ENCODE measurements around the gene MPEG1. TPM values are rescaled to one million over a fixed set of nuclear protein-coding genes. Genes with fewer than 3 reads are reported as not detected.

MPEG1 gene
- total and polyA plus RNA-seq, 2 of the 13 experiments (the other 11 are each of a cell fraction or from before 2014, with no cell fraction given) = not detected

DNA sequence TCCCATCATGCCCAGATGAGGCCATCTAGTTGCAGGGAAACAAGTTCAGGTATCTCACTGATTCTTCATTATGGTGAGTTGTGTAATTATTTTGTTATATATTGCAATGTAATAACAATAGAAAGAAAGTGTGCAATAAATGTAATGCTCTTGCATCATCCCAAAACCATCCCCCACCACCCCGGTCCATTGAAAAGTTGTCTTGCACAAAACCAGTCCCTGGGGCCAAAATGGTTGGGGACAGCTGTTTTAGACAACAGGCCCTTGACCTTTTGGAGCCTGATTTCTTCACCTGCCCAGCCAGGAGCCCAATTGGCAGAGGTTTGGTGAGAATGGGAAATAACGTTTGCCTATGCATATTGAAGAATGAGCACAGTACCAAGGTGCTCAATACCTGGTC lies 15.9 kb downstream of the MPEG1 start:
- H3K9ac ChIP-seq (ENCODE audit: insufficient read depth, low read depth, low read length) = no peak overlapping the region
- no peaks in the 10 kb centered on the region for H3K79me2 ChIP-seq (ENCODE audit: insufficient read depth, low read length)
- CTCF ChIA-PET (ENCODE audit: low intra/inter-chr PET ratio, low total read pairs) = no interaction called here
- DNase-seq (ENCODE audit: low spot score) (no peak), ATAC-seq (no peak), FAIRE-seq (no peak)
- H3K4me2 ChIP-seq (ENCODE audit: low read depth, low read length) = no peak overlapping the region
- peaks cover 11% of the 10 kb centered on the region for H3K4me1 ChIP-seq (ENCODE audit: insufficient read depth, low read length)
- no peak overlapping the region for H2AFZ ChIP-seq (ENCODE audit: low read length)
- 86% methylated on average over 2 of the region's 2 CpGs for WGBS (ENCODE audit: low lambda C conversion rate)
- H3K27me3 ChIP-seq (ENCODE audit: control insufficient read depth in 1 of 2, insufficient read depth in 2 of 2, low read length in 2 of 2) = no peaks in the 10 kb centered on the region
- BruUV-seq (replicated peaks) = no TSS peak
- POLR2A ChIA-PET = no interaction called here
- intact Hi-C loops (cut with micrococcal nuclease; ENCODE audit: unreplicated experiment) = no loop called here
- no peak for TF ChIP-seq NAIF1 (CRISPR knock-in tag; IDR thresholded peaks at IDR 0.05; ENCODE audit: borderline replicate concordance)
- peak; percentile 38; the same call in 1 of the 2 replicates for TF ChIP-seq CEBPB (IDR thresholded peaks at IDR 0.05; ENCODE audit: borderline replicate concordance, low read depth, low read length)
- no peak for TF ChIP-seq FOXA1 (IDR thresholded peaks at IDR 0.05)
- no peak for TF ChIP-seq FOXA1 (CRISPR knock-in tag; IDR thresholded peaks at IDR 0.05)
- TF ChIP-seq, protein P1, sequence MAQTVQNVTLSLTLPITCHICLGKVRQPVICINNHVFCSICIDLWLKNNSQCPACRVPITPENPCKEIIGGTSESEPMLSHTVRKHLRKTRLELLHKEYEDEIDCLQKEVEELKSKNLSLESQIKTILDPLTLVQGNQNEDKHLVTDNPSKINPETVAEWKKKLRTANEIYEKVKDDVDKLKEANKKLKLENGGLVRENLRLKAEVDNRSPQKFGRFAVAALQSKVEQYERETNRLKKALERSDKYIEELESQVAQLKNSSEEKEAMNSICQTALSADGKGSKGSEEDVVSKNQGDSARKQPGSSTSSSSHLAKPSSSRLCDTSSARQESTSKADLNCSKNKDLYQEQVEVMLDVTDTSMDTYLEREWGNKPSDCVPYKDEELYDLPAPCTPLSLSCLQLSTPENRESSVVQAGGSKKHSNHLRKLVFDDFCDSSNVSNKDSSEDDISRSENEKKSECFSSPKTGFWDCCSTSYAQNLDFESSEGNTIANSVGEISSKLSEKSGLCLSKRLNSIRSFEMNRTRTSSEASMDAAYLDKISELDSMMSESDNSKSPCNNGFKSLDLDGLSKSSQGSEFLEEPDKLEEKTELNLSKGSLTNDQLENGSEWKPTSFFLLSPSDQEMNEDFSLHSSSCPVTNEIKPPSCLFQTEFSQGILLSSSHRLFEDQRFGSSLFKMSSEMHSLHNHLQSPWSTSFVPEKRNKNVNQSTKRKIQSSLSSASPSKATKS (CRISPR knock-in tag; IDR thresholded peaks at IDR 0.05) = no peak
- TF ChIP-seq, protein P2, sequence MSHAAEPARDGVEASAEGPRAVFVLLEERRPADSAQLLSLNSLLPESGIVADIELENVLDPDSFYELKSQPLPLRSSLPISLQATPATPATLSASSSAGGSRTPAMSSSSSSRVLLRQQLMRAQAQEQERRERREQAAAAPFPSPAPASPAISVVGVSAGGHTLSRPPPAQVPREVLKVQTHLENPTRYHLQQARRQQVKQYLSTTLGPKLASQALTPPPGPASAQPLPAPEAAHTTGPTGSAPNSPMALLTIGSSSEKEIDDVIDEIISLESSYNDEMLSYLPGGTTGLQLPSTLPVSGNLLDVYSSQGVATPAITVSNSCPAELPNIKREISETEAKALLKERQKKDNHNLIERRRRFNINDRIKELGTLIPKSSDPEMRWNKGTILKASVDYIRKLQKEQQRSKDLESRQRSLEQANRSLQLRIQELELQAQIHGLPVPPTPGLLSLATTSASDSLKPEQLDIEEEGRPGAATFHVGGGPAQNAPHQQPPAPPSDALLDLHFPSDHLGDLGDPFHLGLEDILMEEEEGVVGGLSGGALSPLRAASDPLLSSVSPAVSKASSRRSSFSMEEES (CRISPR knock-in tag; IDR thresholded peaks at IDR 0.05) = no peak
- TF ChIP-seq LCORL (IDR thresholded peaks at IDR 0.05) = no peak
- TF ChIP-seq LCORL (CRISPR knock-in tag; IDR thresholded peaks at IDR 0.05) = no peak
- TF ChIP-seq ZBTB20 (CRISPR knock-in tag; IDR thresholded peaks at IDR 0.05; ENCODE audit: borderline replicate concordance, low read depth) = no peak
- no peak for TF ChIP-seq ZNF7 (CRISPR knock-in tag; IDR thresholded peaks at IDR 0.05)
- no peak for TF ChIP-seq NR2C2 (CRISPR knock-in tag; IDR thresholded peaks at IDR 0.05; ENCODE audit: borderline replicate concordance)
- in situ Hi-C loops (cut with HindIII; ENCODE audit: extremely low pct_ligation_motif_present, low pct_unique_long_range_greater_than_20kb) = loop anchor here (25.0 kb wide), 1 partner anchor 491 kb away; no protein-coding TSS in a partner anchor
- H3K36me3 ChIP-seq (replicated peaks in 1 of 2; ENCODE audit: control insufficient read depth in 1 of 2, insufficient read depth in 2 of 2, low read length in 2 of 2) = peaks cover 6 to 7% of the 10 kb centered on the region in 2 experiments; a peak in 2 of 5 replicates
- H3K9me3 ChIP-seq (ENCODE audit: low read length) = no peaks in the 10 kb centered on the region
- no peak overlapping the region for H3K4me3 ChIP-seq (replicated peaks in 1 of 3; ENCODE audit: insufficient read depth in 1 of 3, low read depth in 2 of 3, low read length in 3 of 3)
- H3K27ac ChIP-seq (ENCODE audit: extremely low read length, insufficient read depth, low read length) = no peak overlapping the region
- H4K20me1 ChIP-seq (ENCODE audit: insufficient read depth, low read length) = no peaks in the 10 kb centered on the region

Measured in HepG2 (cell line).